ENCODE results near the gene IFI35.
"Not testable (repeated sequence)": the region's sequence is repeated elsewhere in the genome, so short reads cannot be mapped to it uniquely, and the experiment has no call there.

The IFI35 gene

DNA sequence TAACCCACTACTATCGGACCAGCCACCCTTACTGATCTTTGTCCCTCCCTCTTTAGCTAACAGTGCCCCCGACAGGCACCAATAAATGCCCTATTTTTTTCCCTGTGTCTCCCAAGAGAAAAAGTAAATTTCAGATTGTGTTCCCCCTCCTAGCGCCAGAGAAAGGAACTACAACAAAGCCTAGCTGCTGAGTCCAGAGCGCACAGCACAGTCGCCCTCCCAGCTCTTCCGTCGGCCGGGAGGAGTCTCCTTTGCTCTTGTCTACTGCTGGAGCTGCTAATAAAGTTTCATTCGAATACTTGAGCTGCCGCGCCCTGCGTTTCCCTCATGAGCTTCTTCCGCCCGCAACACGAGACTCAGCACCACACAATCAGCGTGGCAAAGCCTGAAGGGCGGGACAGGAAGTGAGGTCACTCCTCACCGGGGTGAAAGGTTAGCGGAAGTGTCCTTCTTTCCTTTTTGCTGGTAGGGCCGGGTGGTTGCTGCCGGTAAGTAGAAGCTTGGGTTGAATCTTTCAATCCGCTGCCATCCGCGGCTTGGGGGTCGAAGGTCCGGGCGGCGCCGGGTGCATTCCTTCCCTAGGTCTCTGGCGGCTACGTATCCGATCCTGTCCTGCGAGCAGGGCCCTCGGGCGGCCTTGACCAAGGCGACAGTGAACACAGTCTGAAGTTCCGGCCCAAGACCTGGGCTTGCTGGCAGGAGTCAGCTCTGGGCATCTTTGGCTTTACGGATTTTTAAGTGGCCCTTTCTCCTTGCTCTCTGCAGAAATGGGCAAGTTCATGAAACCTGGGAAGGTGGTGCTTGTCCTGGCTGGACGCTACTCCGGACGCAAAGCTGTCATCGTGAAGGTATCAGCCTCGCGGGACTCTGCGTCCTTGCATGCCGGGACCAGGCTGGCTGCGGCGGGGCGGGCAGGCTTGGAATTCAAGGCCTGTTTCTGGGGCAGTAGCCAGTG is 8.3 kb upstream of the IFI35 start, which contains the start of gene RPL27:
TSS of gene RPL27 (plus strand) at position 436 of the 955 bp plus-strand sequence. CDS start at position 768, 332 bp downstream.
- peak; percentile 99 for DNase-seq

DNA sequence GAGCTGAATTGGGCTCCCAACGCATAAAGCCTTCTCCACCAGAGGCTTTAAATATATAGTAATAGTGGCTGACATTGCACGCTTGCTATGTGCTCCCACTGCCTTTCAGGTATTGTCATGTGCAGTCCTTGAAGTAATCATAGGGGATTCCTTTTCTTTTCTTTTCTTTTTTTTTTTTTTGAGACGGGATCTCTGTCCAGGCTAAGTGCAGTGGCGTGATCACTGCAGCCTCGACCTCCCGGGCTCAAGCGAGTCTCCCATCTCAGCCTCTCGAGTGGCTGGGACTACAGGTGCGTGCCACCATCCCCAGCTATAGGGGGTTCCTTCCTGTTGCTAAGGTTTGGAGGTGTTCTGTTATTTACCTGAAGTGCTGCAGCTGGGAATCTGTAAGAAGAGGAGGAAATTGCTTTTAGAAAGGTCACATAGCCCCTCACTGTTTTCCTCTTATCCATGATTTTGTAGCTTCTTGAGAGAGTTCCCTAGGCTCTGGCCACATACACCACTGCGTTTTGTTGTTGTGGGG is 7.5 kb upstream of the IFI35 start:
- no peak for DNase-seq

DNA sequence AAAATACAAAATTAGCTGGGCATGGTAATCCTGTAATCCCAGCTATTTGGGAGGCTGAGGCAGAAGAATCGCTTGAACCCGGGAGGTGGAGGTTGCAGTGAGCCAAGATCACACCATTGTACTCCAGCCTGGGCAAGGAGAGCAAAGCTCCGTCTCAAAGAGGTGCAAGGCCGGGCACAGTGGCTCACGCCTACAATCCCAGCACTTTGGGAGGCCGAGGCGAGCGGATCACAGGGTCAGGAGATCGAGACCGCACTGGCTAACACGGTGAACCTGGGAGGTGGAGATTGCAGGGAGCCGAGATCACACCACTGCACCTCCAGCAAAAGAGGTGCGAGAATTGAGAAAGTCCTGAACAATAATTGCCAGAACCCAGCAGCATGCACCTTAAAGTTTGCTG is 5.7 kb upstream of the IFI35 start:
- not testable (repeated sequence) for DNase-seq

DNA sequence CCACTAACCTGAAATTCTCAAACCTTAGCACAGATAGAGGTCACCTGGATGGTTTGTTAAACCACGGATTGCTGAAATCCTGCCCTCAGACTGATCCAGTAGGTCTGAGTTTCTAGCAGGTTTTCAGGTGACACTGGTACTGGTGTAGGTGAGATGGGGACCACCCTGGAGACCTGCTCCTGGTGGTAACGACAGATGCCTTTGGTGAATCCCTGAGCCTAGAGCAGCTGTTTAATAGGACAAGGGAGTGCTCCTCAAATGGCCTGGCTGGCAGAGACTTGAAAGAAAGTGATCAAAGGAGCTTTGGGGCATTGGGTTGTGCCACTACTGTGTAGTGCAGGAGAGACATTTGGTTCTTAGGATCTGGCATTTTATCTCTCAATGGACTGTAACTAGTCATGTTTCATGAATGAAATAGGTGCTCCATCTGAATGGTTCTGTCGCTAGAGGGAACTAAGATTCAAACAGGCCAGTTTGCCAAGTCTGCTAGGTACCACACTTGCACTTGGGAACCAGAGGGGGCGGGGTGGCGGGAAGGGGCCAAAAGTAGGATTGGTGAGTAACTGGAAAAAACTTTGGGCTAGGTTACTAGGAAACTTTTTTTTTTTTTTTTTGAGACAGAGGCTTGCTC is 2.9 kb upstream of the IFI35 start:
- DNase-seq: no peak

DNA sequence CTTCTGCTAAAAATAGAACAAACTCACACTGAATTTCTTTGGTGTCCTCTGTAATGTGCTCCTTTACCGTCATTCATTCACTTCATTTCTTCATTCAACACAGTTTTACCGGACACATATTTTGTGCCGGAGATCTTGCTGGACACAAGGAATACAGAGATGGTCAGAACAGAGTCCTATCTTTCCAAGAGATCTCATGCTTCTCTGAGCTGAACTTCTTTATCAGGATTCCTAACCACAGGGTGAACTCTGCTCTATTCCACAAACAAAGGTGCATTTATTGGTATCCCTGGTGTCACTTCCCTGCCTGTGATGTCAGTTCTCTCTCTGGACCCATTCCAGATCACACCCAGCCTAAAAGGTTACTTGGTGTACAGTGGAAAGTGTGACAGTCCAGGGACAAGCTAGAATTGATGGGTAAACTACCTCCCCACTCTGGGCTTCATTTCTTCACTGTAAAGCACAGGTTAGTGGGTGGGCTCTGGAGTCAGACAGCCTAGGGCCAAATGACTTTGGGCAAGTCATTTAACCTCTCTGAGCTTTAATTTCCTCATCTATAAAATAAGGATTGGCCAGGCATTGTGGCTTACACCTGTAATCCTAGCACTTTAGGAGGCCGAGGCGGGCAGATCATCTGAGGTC is 4.2 kb downstream of the IFI35 start:
- no peak for DNase-seq

DNA sequence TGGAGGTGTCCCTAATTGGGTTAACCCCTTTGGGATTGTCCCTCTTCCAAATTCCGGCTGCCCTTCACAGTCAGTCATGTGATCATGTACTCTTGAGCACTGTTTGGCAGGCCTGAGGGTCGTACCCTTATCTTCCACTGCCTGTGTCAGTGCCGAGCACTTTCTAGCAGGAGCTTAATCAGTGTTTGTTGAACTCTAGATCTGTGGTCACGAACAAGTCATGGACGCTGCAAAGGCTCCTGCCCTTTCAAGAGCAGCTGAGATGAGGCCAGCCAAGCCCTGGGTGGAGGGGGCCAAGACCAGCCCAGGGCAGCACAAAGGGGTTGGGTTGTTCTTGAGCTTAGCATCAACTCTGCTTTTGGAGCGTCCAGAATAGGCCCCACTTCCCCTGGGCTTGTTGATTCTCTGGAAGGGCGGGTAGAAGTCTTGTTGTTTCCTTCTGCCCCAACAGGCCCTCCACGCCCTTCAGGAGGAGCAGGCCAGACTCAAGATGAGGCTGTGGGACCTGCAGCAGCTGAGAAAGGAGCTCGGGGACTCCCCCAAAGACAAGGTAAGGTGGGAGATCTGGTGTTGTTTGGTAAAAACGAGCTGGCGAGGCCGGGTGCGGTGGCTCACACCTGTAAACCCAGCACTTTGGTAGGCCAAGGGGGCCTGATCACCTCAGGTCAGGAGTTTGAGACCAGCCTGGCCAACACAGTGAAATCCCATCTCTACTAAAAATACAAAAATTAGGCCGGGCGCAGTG is 5.3 kb downstream of the IFI35 start:
- no peak for DNase-seq

DNA sequence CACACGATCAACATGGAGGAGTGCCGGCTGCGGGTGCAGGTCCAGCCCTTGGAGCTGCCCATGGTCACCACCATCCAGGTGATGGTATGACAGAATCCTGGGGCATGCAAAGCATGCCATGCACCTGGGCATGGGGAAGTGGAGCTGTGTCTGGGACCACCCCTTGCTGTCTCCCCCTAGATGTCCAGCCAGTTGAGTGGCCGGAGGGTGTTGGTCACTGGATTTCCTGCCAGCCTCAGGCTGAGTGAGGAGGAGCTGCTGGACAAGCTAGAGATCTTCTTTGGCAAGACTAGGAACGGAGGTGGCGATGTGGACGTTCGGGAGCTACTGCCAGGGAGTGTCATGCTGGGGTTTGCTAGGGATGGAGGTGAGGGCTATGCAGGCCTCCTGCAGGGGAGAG is 6.7 kb downstream of the IFI35 start:
- DNase-seq: no peak

DNA sequence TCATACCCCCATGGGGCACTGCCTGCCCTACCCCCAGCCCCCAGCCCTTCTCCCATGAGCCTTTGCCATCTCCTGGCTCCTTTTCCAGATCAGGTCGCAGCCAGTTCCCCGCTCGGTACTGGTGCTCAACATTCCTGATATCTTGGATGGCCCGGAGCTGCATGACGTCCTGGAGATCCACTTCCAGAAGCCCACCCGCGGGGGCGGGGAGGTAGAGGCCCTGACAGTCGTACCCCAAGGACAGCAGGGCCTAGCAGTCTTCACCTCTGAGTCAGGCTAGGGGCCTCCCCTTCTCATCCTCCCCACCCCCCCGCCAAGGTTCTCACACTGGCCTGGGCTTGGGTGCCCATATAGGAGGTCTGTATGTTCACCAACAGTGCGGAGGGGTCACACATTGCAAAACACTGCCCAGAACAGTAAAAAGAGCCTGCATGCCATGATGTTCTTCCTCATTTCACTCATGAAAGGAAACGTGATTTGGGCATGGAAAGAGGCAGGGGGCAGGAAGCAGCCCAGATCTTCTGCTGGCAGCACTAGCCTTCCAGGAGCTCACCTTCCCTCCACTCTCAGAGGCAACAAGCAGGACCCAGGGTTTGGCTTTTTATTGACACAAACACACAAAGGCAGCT is 7.5 kb downstream of the IFI35 start:
- DNase-seq: no peak

DNA sequence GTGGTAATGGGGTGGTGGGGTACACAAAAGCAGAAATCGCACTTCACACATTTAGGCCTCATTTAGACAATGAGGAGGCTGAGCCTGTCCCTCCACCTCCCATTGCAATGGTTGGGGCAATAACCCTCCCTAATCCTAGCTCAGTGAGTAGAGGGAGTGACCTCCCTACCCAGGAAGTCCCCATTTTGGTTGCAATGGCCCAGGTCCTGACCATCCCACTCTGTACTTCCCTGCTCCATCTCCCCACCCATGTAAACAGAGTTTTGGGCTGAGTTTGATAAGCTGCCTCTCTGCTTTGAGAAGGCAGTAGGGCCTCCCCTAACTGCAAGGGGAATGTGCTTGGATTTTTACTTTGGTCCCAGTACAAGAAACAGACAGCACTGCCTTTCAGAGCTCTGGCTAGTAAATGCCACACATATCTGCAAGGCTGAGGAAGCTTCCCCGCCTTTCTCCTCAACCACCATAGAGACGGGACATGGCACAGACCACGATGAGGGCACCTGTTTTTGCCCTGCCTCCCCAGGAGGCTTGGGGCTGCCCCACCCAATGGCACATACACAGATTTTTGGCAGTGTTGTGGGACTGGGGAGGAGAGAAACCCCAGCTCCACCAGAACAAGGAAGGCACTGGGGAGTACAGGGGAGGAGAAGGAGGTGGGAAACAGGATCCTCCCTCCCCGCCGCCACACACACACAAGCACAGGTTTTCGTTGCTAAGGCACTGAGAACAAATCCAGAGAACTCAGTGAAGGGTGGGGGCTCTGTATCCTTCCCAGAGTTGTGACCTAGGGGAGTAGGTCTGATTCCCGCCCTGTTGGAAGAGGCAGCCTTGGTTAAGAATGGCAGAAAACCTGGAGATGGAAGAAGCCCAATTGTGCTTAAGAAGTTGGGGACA is 8.3 kb downstream of the IFI35 start:
- DNase-seq: no peak

DNA sequence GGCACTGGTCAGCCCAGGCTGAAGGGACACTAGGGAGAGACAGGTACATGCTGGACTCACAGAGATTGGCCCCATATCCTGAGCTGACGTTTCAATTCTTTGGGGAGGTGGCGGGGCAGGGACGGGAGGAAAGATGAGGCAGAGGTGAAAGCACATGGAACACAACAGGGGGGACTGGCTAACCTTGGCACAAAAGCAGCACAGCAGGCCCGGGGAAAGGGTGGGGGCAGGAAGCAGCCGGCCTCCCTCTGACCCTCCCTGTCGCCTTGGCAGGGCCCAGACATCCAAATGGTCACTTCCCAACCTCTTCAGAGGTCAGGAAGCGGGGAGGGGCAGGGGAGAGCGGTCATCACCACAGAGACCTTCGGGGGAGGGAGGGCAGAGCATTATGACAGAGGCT is 9.0 kb downstream of the IFI35 start:
- no peak for DNase-seq

DNA sequence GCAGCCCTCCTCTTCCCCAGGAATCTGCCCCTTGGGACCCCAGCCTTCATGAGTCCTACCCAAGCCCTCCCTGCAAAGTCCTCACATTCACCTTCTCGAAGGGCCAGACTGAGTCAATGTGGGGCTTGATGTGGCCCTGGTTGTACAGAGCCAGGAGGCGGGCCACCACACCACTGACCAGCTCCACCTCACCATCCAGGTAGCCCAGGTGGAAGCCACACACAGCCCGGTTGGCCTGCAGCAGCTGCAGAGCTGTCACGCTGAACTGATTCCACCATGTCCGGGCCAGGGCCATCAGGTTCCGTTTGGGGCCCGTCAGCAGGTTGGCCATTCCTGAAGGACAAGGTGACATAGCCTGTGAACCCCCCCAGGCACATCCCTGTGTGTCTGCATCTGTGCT is 9.6 kb downstream of the IFI35 start:
- DNase-seq: no peak

DNA sequence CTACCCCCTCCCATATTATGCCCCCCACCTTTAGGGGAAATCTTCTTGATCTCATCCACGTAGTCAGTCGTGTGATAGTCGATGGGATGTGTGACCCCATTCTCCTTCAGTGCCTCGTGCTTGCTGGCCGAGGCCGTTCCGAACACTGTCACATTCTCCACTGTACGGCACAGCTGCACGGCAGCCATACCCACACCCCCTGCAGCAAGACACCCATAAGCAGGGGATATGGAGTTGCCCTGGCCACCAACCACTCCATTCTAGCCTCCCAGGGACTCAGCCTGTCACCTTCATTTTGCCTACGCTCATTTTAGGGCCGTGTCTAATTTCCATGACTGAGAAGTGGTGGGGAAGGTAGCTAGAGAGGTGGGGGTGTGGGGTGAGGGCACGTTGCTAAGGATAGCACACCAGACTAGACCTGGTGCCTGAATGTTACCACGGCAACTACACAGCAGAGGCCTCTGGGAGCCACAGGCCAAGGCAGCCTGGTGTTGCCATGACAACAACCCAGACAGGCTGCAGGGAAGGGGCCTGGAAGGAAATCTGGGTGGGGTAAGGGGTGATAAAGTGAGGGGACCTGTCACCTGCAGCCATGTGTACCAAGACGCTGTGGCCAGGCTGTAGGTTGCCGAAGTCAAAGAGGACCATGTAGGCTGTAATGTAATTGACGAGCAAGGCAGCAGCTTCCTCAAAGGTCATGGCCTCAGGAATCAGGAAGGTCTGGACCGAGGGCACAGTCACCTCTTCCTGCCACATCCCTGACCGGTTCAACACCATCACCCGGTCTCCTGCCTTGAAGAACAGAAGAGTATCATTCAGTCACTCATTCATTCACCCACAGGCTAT is 11.6 kb downstream of the IFI35 start:
- DNase-seq: no peak

DNA sequence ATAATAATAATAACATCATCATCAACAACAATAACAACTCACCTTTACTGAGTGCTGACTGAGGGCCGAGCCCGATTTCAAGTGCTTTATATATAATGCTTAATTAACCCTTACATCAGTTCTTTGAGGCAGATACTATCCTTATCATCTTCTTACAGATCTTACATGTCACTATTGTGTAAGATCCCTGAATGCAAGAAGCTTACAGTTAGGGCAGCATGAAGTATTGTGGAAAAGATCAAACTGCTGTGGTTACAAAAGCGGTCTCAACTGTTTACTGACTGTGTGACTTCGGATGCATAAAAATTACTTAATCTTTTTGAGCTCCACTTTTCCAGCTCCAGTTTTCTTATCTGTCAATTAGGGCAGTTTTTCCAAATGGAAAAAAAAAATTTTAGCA is 12.3 kb downstream of the IFI35 start:
- DNase-seq: no peak

DNA sequence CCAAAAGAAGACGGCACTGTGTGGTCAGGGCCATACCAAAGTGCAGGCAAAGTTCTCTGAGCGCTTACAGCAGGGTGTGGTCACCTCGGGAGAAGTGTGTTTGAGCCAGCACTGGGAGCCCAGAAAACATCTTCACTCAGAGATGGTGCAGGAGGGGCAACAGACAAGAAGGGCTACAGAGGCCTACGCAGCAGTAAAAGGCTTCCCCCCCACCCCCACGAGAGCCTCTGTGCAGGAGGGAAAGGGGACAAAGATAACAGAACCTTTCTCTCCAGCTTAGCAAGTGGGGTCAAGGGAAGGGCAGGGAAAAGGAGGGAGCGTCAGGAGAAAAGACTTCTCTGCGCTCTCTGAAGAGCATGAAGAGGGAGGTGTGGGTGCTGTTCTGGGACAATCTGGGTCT is 12.8 kb downstream of the IFI35 start:
- no peak for DNase-seq

DNA sequence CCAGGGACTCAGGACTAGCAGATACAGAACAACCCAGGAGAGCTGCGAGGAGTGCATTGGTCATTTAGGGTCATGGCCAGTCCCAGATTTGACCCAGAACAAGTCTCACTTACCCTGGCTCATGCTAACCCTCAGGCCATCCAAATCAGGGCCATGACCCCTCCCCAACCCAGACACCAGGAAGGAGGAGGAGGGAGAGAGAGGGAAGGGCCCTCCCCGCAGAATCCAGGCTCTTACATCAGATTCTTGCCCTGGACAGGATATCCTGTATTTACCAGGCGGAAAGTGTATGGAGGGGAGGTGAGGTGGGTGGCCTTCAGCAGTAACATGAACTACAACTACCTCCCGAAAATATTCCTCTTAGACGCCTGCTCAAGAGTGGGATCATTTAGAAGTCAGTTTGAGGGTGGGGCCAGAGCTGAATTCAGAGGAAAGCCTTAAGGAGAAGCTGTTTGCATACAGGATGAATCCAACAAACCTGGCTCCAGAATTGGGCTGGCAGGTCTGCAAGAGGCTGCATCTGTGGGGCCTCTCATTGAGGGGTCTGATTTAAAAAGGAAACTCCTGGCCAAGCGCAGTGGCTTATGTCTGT is 13.5 kb downstream of the IFI35 start:
- DNase-seq: no peak

DNA sequence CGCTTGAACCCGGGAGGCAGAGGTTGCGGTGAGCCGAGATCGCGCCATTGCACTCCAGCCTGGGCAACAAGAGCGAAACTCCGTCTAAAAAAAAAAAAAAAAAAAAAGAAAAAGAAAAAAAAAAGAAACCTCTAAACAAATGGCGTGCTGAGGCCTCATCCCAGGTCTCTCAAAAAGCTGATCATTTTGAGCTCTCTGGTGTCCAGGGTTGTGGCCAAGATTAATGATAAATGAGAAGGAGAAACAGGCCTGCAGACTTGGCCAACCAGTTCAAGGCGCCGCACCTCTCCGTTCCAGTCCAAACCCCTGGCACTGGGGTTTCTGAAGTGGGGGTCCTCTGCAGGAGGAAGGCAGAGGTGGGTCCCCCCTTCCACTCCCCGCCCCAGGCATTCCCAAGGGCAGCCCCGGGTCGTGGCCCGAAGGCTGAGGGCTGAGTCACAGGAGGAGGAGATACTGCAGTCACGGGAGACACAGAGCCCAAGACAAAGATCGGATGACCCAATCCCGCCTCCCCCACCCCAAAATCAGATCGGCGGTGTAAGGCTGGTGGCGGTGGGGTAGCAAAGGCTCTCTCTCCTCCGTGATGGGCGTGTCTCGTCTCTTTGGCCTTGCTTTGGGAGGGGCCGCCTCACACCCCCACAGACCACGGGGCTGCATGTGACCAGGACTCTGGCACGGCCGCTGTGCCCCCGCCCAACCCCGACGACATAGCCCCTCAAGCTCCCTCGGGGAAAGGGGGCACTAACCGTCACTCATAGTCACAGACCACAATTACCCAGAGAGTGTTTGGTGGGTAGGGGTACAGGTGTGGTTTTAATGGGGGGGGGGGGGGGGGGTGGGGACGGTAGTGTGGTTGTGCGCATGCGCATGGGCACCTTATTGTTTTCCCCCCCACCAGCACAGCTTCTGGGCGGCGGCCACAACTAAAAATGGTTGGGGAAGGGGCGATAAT is 14.5 kb downstream of the IFI35 start:
- peak; percentile 22 for DNase-seq

DNA sequence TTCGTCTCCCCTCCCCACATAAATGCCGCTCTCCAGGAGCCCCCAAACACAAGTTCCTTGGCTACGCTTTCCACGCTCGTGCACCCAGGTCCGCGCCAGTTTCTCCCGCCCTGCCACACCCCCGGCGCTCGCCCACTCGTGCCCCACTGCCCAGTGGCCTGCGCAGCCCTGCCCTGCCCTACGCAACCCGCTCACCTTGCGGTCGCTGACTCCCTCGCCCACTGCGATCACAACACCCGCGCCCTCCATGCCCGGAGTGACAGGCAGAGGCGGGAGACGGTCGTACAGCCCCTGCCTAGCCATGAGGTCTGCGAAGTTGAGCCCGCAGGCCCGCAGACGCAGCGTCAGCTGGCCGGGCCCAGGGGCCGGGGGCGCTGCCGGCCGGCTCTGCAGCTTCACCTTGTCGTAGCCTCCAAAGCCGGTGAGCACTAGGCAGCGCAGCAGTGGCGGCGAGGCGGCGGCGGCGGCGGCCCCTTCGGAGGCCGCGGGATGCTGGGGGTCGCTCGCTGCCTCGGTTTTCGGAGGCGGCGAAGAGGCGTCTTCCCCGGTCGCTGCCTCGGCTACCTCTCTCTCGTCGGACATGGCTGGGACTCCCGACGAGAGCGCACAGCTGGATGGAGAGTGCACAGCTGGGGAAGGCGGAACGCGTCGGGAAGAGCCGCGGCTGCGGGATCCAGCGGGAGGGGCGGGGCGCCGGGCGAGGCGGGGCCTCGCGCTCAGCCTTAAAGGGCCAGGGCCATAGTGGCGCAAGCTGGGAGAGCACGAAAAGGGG is 15.3 kb downstream of the IFI35 start, which contains the start of gene VAT1:
TSS of gene VAT1 (minus strand) at position 645 of the 772 bp plus-strand sequence. CDS start at position 582, 63 bp downstream.
- DNase-seq: peak; percentile 59
